Testis (tissue), 2 donors: ENCODE results near the gene OR1A1.
"Not testable (repeated sequence)": the region's sequence is repeated elsewhere in the genome, so short reads cannot be mapped to it uniquely, and the experiment has no call there.

Source experiments
- CTCF ChIP-seq, 3 experiments: fragments of 450-650 bp in 2 of 3; fragments of 200-600 bp in 1 of 3; sonication (generic) in 1 of 3; IDR thresholded peaks; one replicate each; pipeline ENCODE4 v1.5.1; 2016 to 2019; ENCODE audit warnings: antibody characterized with exemption in 3 of 3, mild to moderate bottlenecking in 2 of 3, moderate library complexity in 1 of 3
- POLR2A ChIP-seq: fragments of 450-650 bp; IDR thresholded peaks from one replicate; pipeline ENCODE4 v1.6.1; 2017; ENCODE audit warnings: antibody characterized with exemption, mild to moderate bottlenecking, moderate library complexity

GRCh38 chr17:3244841-3245240, 37.4 kb downstream of the OR1A1 start:
- not testable (repeated sequence) for TF ChIP-seq CTCF (IDR thresholded peaks at IDR 0.05); POLR2A
